LNCAP (cell line): ENCODE data around the gene ANKS1A.

Experiments used
- CTCF ChIP-seq: fragments of 450-650 bp; IDR thresholded peaks from 2 replicates; pipeline ENCODE4 v1.5.1; 2017; ENCODE audit warnings: mild to moderate bottlenecking

ANKS1A gene

DNA sequence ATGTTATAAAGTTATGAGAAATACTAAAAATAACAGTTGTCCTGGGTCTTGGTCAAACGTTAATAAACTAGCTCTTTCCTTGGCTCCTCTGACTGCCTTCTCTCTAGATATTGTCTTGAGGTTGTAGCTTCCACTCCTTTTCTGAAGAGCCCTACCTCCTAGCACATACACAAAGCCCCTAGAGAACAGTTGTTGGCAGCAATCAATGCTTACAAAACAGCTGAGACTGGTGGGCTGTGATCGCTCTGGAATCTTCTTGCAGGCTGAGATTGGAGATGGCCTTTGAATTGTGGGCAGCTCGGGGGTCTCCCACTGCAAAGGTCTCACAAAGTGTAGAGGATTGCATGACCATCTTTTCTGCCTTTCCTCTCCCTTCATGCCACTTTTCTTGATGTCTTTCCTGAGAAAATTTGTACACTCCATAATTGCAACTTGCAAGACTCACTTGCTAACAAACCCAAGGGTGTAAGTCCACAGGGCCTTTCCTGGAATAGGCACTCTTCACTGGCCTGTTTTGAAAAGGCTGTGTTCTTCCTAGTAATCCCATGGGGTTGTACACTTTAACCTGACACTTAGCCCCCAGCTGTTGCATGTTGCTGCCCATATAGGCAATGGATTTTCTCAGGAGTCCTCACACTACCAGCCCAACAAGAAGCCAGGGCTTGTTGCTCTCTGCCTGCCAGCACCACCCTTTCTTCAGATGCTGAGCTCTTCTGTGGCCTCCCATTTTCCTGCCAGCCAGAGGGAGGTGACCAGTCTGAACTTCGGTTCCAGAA lies 152.2 kb downstream of the ANKS1A start:
- no peak for TF ChIP-seq CTCF

GRCh38 chr6:35042031-35042815 lies 153.2 kb downstream of the ANKS1A start:
- TF ChIP-seq CTCF: no peak

- TF ChIP-seq CTCF: no peak
Measured at GRCh38 chr6:35043381-35044130, 154.5 kb downstream of the ANKS1A start.

DNA sequence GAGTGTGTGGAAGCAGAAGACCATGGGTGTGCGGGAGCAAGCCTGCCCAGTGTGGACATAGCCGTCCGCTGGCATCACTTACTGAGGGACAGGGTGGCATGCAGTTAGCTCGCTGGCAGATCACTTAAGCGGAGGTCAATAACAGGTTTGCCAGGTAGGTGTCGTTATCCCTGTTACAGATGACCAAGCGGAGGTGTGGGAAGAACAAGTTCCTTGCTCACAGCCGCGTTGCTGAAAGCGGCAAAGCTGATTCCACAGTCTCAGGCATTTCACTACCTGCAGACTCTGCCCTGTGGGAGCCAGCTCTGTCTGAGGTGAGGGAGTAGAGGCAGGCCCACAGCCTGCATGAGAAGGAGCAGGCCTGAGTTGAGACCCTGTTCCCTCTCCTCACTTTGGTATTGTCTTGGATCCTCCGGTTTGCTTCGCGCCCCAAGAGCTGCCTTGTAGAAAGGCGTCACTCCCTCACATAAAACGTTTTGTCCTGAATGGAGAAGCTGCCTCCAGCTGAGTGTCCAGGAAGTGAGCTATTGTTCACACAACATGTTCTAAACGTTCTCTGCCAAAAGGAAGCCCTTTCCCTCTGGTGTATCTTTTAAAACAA lies 155.2 kb downstream of the ANKS1A start:
- TF ChIP-seq CTCF: no peak

GRCh38 chr6:35044761-35045421 lies 155.8 kb downstream of the ANKS1A start:
- TF ChIP-seq CTCF: no peak

GRCh38 chr6:35046103-35046502 lies 157.0 kb downstream of the ANKS1A start:
- TF ChIP-seq CTCF: no peak

GRCh38 chr6:35046862-35047261 lies 157.8 kb downstream of the ANKS1A start:
- TF ChIP-seq CTCF: no peak
